CD4-positive, alpha-beta T cell (primary cell): ENCODE measurements around the gene ARHGEF11. TPM values are rescaled to one million over a fixed set of nuclear protein-coding genes. Genes with fewer than 3 reads are reported as not detected.

Source experiments
- ATAC-seq: fragments of 200-7000 bp; cut with Tn5 transposase; one replicate; pipeline ENCODE4 v1.10.0; 2022; ENCODE audit warnings: mild to moderate bottlenecking; ENCODE audit not compliant: poor library complexity
- CTCF ChIA-PET: fragments of 350-600 bp; sonication (Branson Sonifier 250); formaldehyde crosslinking; loops from one replicate; lab custom pipeline; 2021; ENCODE audit warnings: antibody characterized with exemption, inconsistent platforms; lab: Charles Lee
- POLR2A ChIA-PET: fragments of 350-600 bp; sonication (Branson Sonifier 250); formaldehyde crosslinking; loops from one replicate; lab custom pipeline; 2021; ENCODE audit warnings: antibody characterized with exemption, inconsistent platforms; lab: Charles Lee
- DNase-seq, 14 experiments: peaks; one replicate each; pipeline ENCODE4 v3.0.0-alpha.2; 2013 to 2020; ENCODE audit warnings: mixed read lengths in 2 of 14
- H3K27ac ChIP-seq, 2 donors: one replicate each; pipeline versions ENCODE4 v1.5.1 to v1.7.0; 2013; ENCODE audit warnings: low read length in 2 of 2, low read depth in 1 of 2, mild to moderate bottlenecking in 1 of 2
- H3K27me3 ChIP-seq, 2 experiments: 1 replicate in 1 of 2; 2 replicates in 1 of 2; pipeline versions ENCODE4 v1.6.1 to v1.7.0; 2013; ENCODE audit warnings: low read length in 2 of 2, control low read depth in 1 of 2, mild to moderate bottlenecking in 1 of 2, moderate library complexity in 1 of 2; ENCODE audit not compliant: insufficient read depth in 2 of 2, control insufficient read depth in 1 of 2
- H3K36me3 ChIP-seq: one replicate; pipeline ENCODE4 v1.6.1; 2013; ENCODE audit warnings: low read length, control low read depth; ENCODE audit not compliant: insufficient read depth
- H3K4me1 ChIP-seq: one replicate; pipeline ENCODE4 v1.6.1; 2013; ENCODE audit warnings: low read length, control low read depth; ENCODE audit not compliant: insufficient read depth
- H3K4me3 ChIP-seq: one replicate; pipeline ENCODE4 v1.5.1; 2013; ENCODE audit warnings: mild to moderate bottlenecking, low read length, moderate library complexity
- H3K9me3 ChIP-seq, 2 experiments: 1 replicate in 1 of 2; 2 replicates in 1 of 2; pipeline versions ENCODE4 v1.6.1 to v1.7.0; 2013; ENCODE audit warnings: low read length in 2 of 2, mild to moderate bottlenecking in 2 of 2, control low read depth in 1 of 2, moderate library complexity in 1 of 2; ENCODE audit not compliant: control insufficient read depth in 1 of 2, insufficient read depth in 1 of 2
- H3K27ac Mint-ChIP-seq: one replicate; pipeline ENCODE4 v1.8.0; 2020; ENCODE audit warnings: mixed read lengths
- H3K27me3 Mint-ChIP-seq: one replicate; pipeline ENCODE4 v1.8.0; 2021; ENCODE audit warnings: mixed read lengths
- H3K36me3 Mint-ChIP-seq: one replicate; pipeline ENCODE4 v1.8.0; 2021; ENCODE audit warnings: low read depth, mixed read lengths
- H3K4me1 Mint-ChIP-seq: one replicate; pipeline ENCODE4 v1.8.0; 2021; ENCODE audit warnings: low read depth, mixed read lengths
- H3K4me3 Mint-ChIP-seq: one replicate; pipeline ENCODE4 v1.8.0; 2020; ENCODE audit warnings: mild to moderate bottlenecking, mixed read lengths
- H3K9me3 Mint-ChIP-seq: one replicate; pipeline ENCODE4 v1.8.0; 2020; ENCODE audit warnings: mixed read lengths
- CTCF ChIP-seq: fragments of 200-600 bp; IDR thresholded peaks from one replicate; pipeline ENCODE4 v1.8.0; 2022; ENCODE audit warnings: antibody characterized with exemption, mild to moderate bottlenecking
- intact Hi-C, 2 experiments: fragments of 100-400 bp; cut with DNase I in 1 of 2; cut with micrococcal nuclease in 1 of 2; formaldehyde crosslinking; loops; one replicate each; pipeline versions ENCODE4 v1.15.1 to v1.9.0; 2023 to 2025; cut with DNase I, micrococcal nuclease
- total RNA-seq, 174 experiments: library from RNA in 2 of 174; stranded (reverse) in 2 of 174; gene quantifications; one replicate each; pipeline ENCODE4 v1.2.3 and lab custom pipeline; 2021 to 2026

The ARHGEF11 gene
- total RNA-seq, 2 experiments from 2014 or later = 13.7 to 13.9 TPM

- H3K27ac ChIP-seq = no peak overlapping the region
- no peaks in the 10 kb centered on the region for H3K27me3 ChIP-seq
- H3K36me3 ChIP-seq = peaks cover 58% of the 10 kb centered on the region
- H3K27ac Mint-ChIP-seq = no peak overlapping the region
- ATAC-seq (no peak), DNase-seq (no peak)
- intact Hi-C loops = no loop called here
- peaks cover 96% of the 10 kb centered on the region for H3K36me3 Mint-ChIP-seq
- peaks cover 4% of the 10 kb centered on the region for H3K4me1 ChIP-seq
- H3K4me1 Mint-ChIP-seq = peaks cover 23% of the 10 kb centered on the region
- POLR2A ChIA-PET = no interaction called here
- CTCF ChIA-PET = no interaction called here
- TF ChIP-seq CTCF = no peak
- no peaks in the 10 kb centered on the region for H3K27me3 Mint-ChIP-seq
- H3K4me3 Mint-ChIP-seq = no peak overlapping the region
- no peak overlapping the region for H3K4me3 ChIP-seq
- no peaks in the 10 kb centered on the region for H3K9me3 ChIP-seq
- H3K9me3 Mint-ChIP-seq = no peaks in the 10 kb centered on the region
Observed at GRCh38 chr1:156956333-156956732, 89.2 kb downstream of the ARHGEF11 start.

GRCh38 chr1:156953571-156953970 lies 92.0 kb downstream of the ARHGEF11 start:
- H3K4me3 Mint-ChIP-seq = no peak overlapping the region
- H3K9me3 ChIP-seq = no peaks in the 10 kb centered on the region
- H3K27ac Mint-ChIP-seq = no peak overlapping the region
- no peaks in the 10 kb centered on the region for H3K27me3 Mint-ChIP-seq
- H3K4me3 ChIP-seq = no peak overlapping the region
- peaks cover 72% of the 10 kb centered on the region for H3K36me3 ChIP-seq
- no peaks in the 10 kb centered on the region for H3K27me3 ChIP-seq
- no peak overlapping the region for H3K27ac ChIP-seq
- intact Hi-C loops = no loop called here
- H3K4me1 Mint-ChIP-seq = peaks cover 10% of the 10 kb centered on the region
- POLR2A ChIA-PET = interaction anchor here (0.6 kb wide), 1 partner anchor 16 kb away, joined by 4 read pairs; no protein-coding TSS in a partner anchor
- no peak for ATAC-seq
- no peak for DNase-seq
- H3K9me3 Mint-ChIP-seq = no peaks in the 10 kb centered on the region
- no peak for TF ChIP-seq CTCF
- no peaks in the 10 kb centered on the region for H3K4me1 ChIP-seq
- CTCF ChIA-PET = no interaction called here
- peaks cover 95% of the 10 kb centered on the region for H3K36me3 Mint-ChIP-seq

GRCh38 chr1:156951371-156951770 lies 94.2 kb downstream of the ARHGEF11 start:
- CTCF ChIA-PET = no interaction called here
- Histone ChIP-seq H3K4me3 (no peak overlapping the region), H3K36me3 (peaks cover 73% of the 10 kb centered on the region), H3K9me3 (no peaks in the 10 kb centered on the region), H3K27ac (no peak overlapping the region), H3K4me1 (no peaks in the 10 kb centered on the region), H3K27me3 (no peaks in the 10 kb centered on the region)
- DNase-seq = no peak
- Mint-ChIP-seq H3K4me1 (no peaks in the 10 kb centered on the region), H3K9me3 (no peaks in the 10 kb centered on the region), H3K27ac (no peak overlapping the region), H3K27me3 (no peaks in the 10 kb centered on the region), H3K36me3 (peaks cover 93% of the 10 kb centered on the region), H3K4me3 (no peak overlapping the region)
- ATAC-seq = no peak
- no peak for TF ChIP-seq CTCF
- POLR2A ChIA-PET = no interaction called here
- intact Hi-C loops = no loop called here
